Keratinocyte (primary cell): ENCODE data around the gene SASH1. TPM values are rescaled to one million over a fixed set of nuclear protein-coding genes. Genes with fewer than 3 reads are reported as not detected.

Experiments used
- DNase-seq: peaks from one replicate; pipeline ENCODE4 v3.0.0-alpha.2; 2011; ENCODE audit warnings: low read depth, missing footprints, low spot score
- FAIRE-seq: peaks from 2 replicates; lab custom pipeline; 2011; peaks lifted over from hg19 to GRCh38; lab: Jason Lieb, UNC
- H2AFZ ChIP-seq: 2 replicates; pipeline ENCODE4 v1.6.0; 2012; ENCODE audit warnings: low read length, control low read depth, inconsistent platforms; ENCODE audit not compliant: control insufficient read depth
- H3K27ac ChIP-seq: 2 replicates; pipeline ENCODE4 v1.5.1; 2011; ENCODE audit warnings: low read length; ENCODE audit not compliant: control insufficient read depth, insufficient read depth
- H3K27me3 ChIP-seq: 3 replicates; pipeline ENCODE4 v1.6.0; 2011; ENCODE audit warnings: low read length; ENCODE audit not compliant: control insufficient read depth, insufficient read depth; ENCODE audit errors: extremely low read depth
- H3K36me3 ChIP-seq, 2 experiments: 2 replicates in 1 of 2; 3 replicates in 1 of 2; pipeline ENCODE4 v1.5.1; 2011; ENCODE audit warnings: low read length in 2 of 2, mild to moderate bottlenecking in 1 of 2; ENCODE audit not compliant: control insufficient read depth in 2 of 2, insufficient read depth in 2 of 2; ENCODE audit errors: extremely low read depth in 1 of 2
- H3K4me1 ChIP-seq: 3 replicates; pipeline ENCODE4 v1.5.1; 2011; ENCODE audit warnings: low read length; ENCODE audit not compliant: control insufficient read depth, insufficient read depth; ENCODE audit errors: extremely low read depth
- H3K4me2 ChIP-seq: 3 replicates; pipeline ENCODE4 v1.6.0; 2011; ENCODE audit warnings: low read depth, low read length; ENCODE audit not compliant: control insufficient read depth, insufficient read depth; ENCODE audit errors: extremely low read depth
- H3K4me3 ChIP-seq, 3 experiments: fragments of 200-600 bp in 1 of 3; sonication (generic) in 1 of 3; 2 replicates in 2 of 3; 3 replicates in 1 of 3; pipeline ENCODE4 v1.5.1; 2011 to 2016; ENCODE audit warnings: low read length in 3 of 3, mild to moderate bottlenecking in 3 of 3, control low read depth in 2 of 3, inconsistent platforms in 1 of 3, low read depth in 1 of 3, mixed read lengths in 1 of 3, mixed run types in 1 of 3, moderate library complexity in 1 of 3; ENCODE audit not compliant: control insufficient read depth in 2 of 3, insufficient read depth in 2 of 3; ENCODE audit errors: extremely low read depth in 1 of 3
- H3K79me2 ChIP-seq: 2 replicates; pipeline ENCODE4 v1.6.0; 2012; ENCODE audit warnings: low read length; ENCODE audit not compliant: control insufficient read depth, insufficient read depth
- H3K9ac ChIP-seq: 3 replicates; pipeline ENCODE4 v1.6.0; 2011; ENCODE audit warnings: low read length; ENCODE audit not compliant: control insufficient read depth, insufficient read depth; ENCODE audit errors: extremely low read depth
- H3K9me1 ChIP-seq: 3 replicates; pipeline ENCODE4 v1.6.0; 2011; ENCODE audit warnings: low read length; ENCODE audit not compliant: control insufficient read depth, insufficient read depth; ENCODE audit errors: extremely low read depth
- H3K9me3 ChIP-seq: 2 replicates; pipeline ENCODE4 v1.5.1; 2012; ENCODE audit warnings: low read depth, low read length; ENCODE audit not compliant: control insufficient read depth
- H4K20me1 ChIP-seq: 3 replicates; pipeline ENCODE4 v1.6.0; 2011; ENCODE audit warnings: low read length; ENCODE audit not compliant: control insufficient read depth, insufficient read depth; ENCODE audit errors: extremely low read depth
- EZH2 ChIP-seq: IDR thresholded peaks from one replicate; pipeline ENCODE4 v1.6.1; 2012; ENCODE audit warnings: inconsistent platforms, mild to moderate bottlenecking, low read length, moderate library complexity
- dilution Hi-C: fragments of 300-500 bp; cut with MboI; formaldehyde crosslinking; loops from one replicate; pipeline ENCODE4 v1.7.0; 2020; ENCODE audit warnings: low sequenced_read_pairs; ENCODE audit not compliant: extremely low pct_ligation_motif_present
- polyA plus RNA-seq, 5 experiments: library from polyadenylated mRNA; depleted of rRNA in 3 of 5; stranded (reverse) in 3 of 5; stranded (forward) in 1 of 5; unstranded in 1 of 5; fragments of >200 nt; gene quantifications; 1 replicate in 1 of 5; 2 replicates in 3 of 5; 3 replicates in 1 of 5; pipeline versions ENCODE4 v1.2.1 to v1.2.3, GENCODE V29; 2011 to 2012; ENCODE audit warnings: missing spikeins in 2 of 5, low read depth in 1 of 5, low replicate concordance in 1 of 5
- TF ChIP-seq, protein P1 (sequence below), 3 experiments: IDR thresholded peaks in 1 of 3; conservative IDR thresholded peaks in 1 of 3; optimal IDR thresholded peaks in 1 of 3; 2 replicates in 2 of 3; 3 replicates in 1 of 3; pipeline versions ENCODE3 to v1.5.1; 2011; ENCODE audit warnings: low read length in 3 of 3, mild to moderate bottlenecking in 3 of 3, moderate library complexity in 2 of 3, control low read depth in 1 of 3, inconsistent platforms in 1 of 3; ENCODE audit not compliant: insufficient read depth in 2 of 3; ENCODE audit errors: extremely low read depth in 1 of 3

Gene SASH1
- polyA plus RNA-seq, 1 donor (not counting 4 experiments of a cell fraction or from before 2014, with no cell fraction given), result 4.4 TPM

DNA sequence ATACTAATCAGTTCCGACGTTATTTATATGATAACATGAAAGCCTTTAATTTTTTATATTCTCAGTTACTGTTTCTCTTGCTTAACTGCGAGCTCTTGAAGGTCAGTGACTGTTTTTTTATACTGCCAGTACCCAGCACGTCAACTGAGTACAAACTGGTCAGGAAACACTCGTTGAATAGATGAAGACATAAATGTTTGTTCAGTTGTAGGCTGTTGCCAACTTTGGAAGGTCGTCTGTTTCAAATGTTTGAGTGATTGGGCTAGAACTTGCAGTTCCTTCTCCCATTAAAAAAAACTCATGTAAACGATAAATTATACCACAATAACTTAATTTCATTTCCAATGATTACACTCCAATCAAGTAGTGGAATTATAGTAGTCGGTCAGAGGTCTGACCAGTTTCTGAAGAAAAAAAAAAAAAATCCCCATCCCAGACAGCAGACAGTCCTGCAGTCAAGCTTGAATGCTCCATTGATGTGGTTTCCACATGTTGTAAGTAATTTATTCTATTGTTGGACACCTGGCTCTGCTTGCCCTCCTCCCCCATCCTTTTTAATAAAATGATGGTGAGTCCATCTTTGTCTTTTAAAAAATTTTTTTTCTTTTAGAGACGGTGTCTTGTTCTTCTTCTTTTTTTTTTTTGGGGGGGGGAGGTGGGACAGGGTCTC lies 81.1 kb downstream of the SASH1 start:
- no peaks in the 10 kb centered on the region for H3K9me1 ChIP-seq
- no peak overlapping the region for H3K4me3 ChIP-seq
- TF ChIP-seq, protein P1, sequence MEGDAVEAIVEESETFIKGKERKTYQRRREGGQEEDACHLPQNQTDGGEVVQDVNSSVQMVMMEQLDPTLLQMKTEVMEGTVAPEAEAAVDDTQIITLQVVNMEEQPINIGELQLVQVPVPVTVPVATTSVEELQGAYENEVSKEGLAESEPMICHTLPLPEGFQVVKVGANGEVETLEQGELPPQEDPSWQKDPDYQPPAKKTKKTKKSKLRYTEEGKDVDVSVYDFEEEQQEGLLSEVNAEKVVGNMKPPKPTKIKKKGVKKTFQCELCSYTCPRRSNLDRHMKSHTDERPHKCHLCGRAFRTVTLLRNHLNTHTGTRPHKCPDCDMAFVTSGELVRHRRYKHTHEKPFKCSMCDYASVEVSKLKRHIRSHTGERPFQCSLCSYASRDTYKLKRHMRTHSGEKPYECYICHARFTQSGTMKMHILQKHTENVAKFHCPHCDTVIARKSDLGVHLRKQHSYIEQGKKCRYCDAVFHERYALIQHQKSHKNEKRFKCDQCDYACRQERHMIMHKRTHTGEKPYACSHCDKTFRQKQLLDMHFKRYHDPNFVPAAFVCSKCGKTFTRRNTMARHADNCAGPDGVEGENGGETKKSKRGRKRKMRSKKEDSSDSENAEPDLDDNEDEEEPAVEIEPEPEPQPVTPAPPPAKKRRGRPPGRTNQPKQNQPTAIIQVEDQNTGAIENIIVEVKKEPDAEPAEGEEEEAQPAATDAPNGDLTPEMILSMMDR (optimal IDR thresholded peaks at IDR 0.05 in 1 of 3, IDR thresholded peaks at IDR 0.05 in 1 of 3, conservative IDR thresholded peaks at IDR 0.05 in 1 of 3; ENCODE audit: extremely low read depth in 1 of 3, insufficient read depth in 2 of 3, low read length in 3 of 3), result no peak
- no peak for TF ChIP-seq EZH2
- no peaks in the 10 kb centered on the region for H3K4me1 ChIP-seq
- H3K9ac ChIP-seq, result no peak overlapping the region
- dilution Hi-C loops, result no loop called here
- H4K20me1 ChIP-seq, result no peaks in the 10 kb centered on the region
- H3K27ac ChIP-seq, result no peak overlapping the region
- no peak overlapping the region for H2AFZ ChIP-seq
- DNase-seq (no peak), FAIRE-seq (no peak)
- no peaks in the 10 kb centered on the region for H3K9me3 ChIP-seq
- H3K4me2 ChIP-seq, result no peak overlapping the region
- H3K27me3 ChIP-seq, result no peaks in the 10 kb centered on the region
- no peaks in the 10 kb centered on the region for H3K79me2 ChIP-seq
- no peaks in the 10 kb centered on the region for H3K36me3 ChIP-seq

DNA sequence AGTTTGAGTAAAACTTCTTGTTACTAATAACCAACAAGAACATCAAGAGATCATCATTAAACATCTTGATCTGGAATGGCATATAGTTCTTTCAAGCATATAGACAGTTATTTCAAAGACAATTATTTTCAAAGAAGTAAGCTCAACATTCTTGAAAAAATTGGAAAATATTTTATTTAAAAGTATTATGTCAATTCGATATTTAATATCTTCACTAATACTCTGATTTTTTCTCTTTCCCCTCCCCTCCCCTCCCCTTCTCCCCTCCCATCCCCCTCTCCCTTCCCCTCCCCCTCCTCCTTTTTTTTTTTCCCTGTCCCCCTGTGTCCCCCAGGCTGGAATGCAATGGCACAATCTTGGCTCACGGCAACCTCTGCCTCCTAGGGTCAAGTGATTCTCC lies 82.8 kb downstream of the SASH1 start:
- Histone ChIP-seq H3K27ac (no peak overlapping the region), H3K36me3 (no peaks in the 10 kb centered on the region), H3K4me1 (no peaks in the 10 kb centered on the region), H3K4me2 (no peak overlapping the region), H3K9me3 (no peaks in the 10 kb centered on the region), H3K27me3 (no peaks in the 10 kb centered on the region), H2AFZ (no peak overlapping the region), H4K20me1 (no peaks in the 10 kb centered on the region), H3K79me2 (no peaks in the 10 kb centered on the region), H3K9me1 (no peaks in the 10 kb centered on the region), H3K9ac (no peak overlapping the region), H3K4me3 (no peak overlapping the region)
- no peak for FAIRE-seq
- dilution Hi-C loops, result no loop called here
- TF ChIP-seq EZH2, result no peak
- TF ChIP-seq, protein P1 (optimal IDR thresholded peaks at IDR 0.05 in 1 of 3, IDR thresholded peaks at IDR 0.05 in 1 of 3, conservative IDR thresholded peaks at IDR 0.05 in 1 of 3; ENCODE audit: extremely low read depth in 1 of 3, insufficient read depth in 2 of 3, low read length in 3 of 3), result no peak
- DNase-seq, result no peak
